SK-N-SH (cell line): ENCODE data around the gene NFASC. TPM values are rescaled to one million over a fixed set of nuclear protein-coding genes. Genes with fewer than 3 reads are reported as not detected.

Experiments
- CTCF ChIA-PET: fragments of 300-600, 350-600 bp; formaldehyde crosslinking; extraction: SDS; loops from one replicate; lab custom pipeline; 2021; lab: Yijun Ruan, JAX
- POLR2A ChIA-PET: fragments of 350-600 bp; sonication (Branson Sonifier 250); formaldehyde crosslinking; extraction: SDS; loops from one replicate; lab custom pipeline; 2020; ENCODE audit warnings: antibody characterized with exemption, inconsistent platforms; lab: Yijun Ruan, JAX
- DNase-seq: peaks from one replicate; pipeline ENCODE4 v3.0.0; 2012
- H2AFZ ChIP-seq: fragments of 200-600 bp; sonication (generic); 2 replicates; pipeline ENCODE4 v1.8.1; 2016; ENCODE audit warnings: antibody characterized with exemption, mild to moderate bottlenecking, low read depth
- H3F3A ChIP-seq: fragments of 200-600 bp; sonication (generic); replicated peaks from 2 replicates; pipeline ENCODE3; 2016; ENCODE audit warnings: antibody characterized with exemption, mild to moderate bottlenecking; ENCODE audit not compliant: insufficient read depth
- H3K27ac ChIP-seq, 2 experiments: fragments of 200-500 bp in 1 of 2; fragments of 200-600 bp in 1 of 2; sonication (Bioruptor generic) in 1 of 2; sonication (generic), shearing (Covaris generic) in 1 of 2; 2 replicates each; pipeline versions ENCODE4 v1.5.1 to v1.6.1; 2014 to 2016; ENCODE audit warnings: low read depth in 2 of 2, inconsistent platforms in 1 of 2, low read length in 1 of 2, mild to moderate bottlenecking in 1 of 2, mixed read lengths in 1 of 2
- H3K27me3 ChIP-seq: fragments of 200-600 bp; sonication (generic), shearing (Covaris generic); 2 replicates; pipeline ENCODE4 v1.6.1; 2016; ENCODE audit warnings: mixed run types; ENCODE audit not compliant: insufficient read depth
- H3K36me3 ChIP-seq, 2 experiments: fragments of 200-500 bp in 1 of 2; fragments of 200-600 bp in 1 of 2; sonication (Bioruptor generic) in 1 of 2; sonication (generic) in 1 of 2; replicated peaks in 1 of 2; 2 replicates each; pipeline versions ENCODE3 to v1.5.1; 2014 to 2016; ENCODE audit warnings: low read length in 1 of 2, mild to moderate bottlenecking in 1 of 2; ENCODE audit not compliant: insufficient read depth in 2 of 2, control insufficient read depth in 1 of 2
- H3K4me1 ChIP-seq, 2 experiments: fragments of 200-500 bp in 1 of 2; fragments of 200-600 bp in 1 of 2; sonication (Bioruptor generic) in 1 of 2; sonication (generic), shearing (Covaris generic) in 1 of 2; 2 replicates each; pipeline versions ENCODE4 v1.5.1 to v1.6.1; 2014 to 2016; ENCODE audit warnings: low read depth in 1 of 2, low read length in 1 of 2, mixed run types in 1 of 2; ENCODE audit not compliant: insufficient read depth in 2 of 2, control insufficient read depth in 1 of 2
- H3K4me2 ChIP-seq: fragments of 200-600 bp; sonication (generic), shearing (Covaris generic); 2 replicates; pipeline ENCODE4 v1.6.1; 2017; ENCODE audit warnings: mixed run types
- H3K4me3 ChIP-seq, 2 experiments: fragments of 200-500 bp in 1 of 2; fragments of 200-600 bp in 1 of 2; sonication (Bioruptor generic) in 1 of 2; sonication (generic), shearing (Covaris generic) in 1 of 2; 2 replicates each; pipeline versions ENCODE4 v1.5.1 to v1.8.1; 2014 to 2016; ENCODE audit warnings: low read depth in 2 of 2, inconsistent platforms in 1 of 2, low read length in 1 of 2, mild to moderate bottlenecking in 1 of 2, mixed read lengths in 1 of 2, moderate library complexity in 1 of 2
- H3K79me2 ChIP-seq: fragments of 200-600 bp; sonication (generic); 2 replicates; pipeline ENCODE4 v1.8.1; 2017; ENCODE audit warnings: mild to moderate bottlenecking; ENCODE audit not compliant: insufficient read depth
- H3K9ac ChIP-seq: fragments of 200-600 bp; sonication (generic); 2 replicates; pipeline ENCODE4 v1.6.1; 2017; ENCODE audit warnings: mixed run types
- H3K9me2 ChIP-seq: fragments of 200-600 bp; sonication (generic); 2 replicates; pipeline ENCODE4 v1.6.1; 2017; ENCODE audit warnings: mixed run types
- H3K9me3 ChIP-seq: fragments of 200-600 bp; sonication (generic); 2 replicates; pipeline ENCODE4 v1.6.1; 2017; ENCODE audit warnings: mixed run types, mild to moderate bottlenecking, moderate library complexity
- H4K20me1 ChIP-seq: fragments of 200-600 bp; sonication (generic); 2 replicates; pipeline ENCODE4 v1.6.1; 2017; ENCODE audit warnings: mild to moderate bottlenecking, mixed run types; ENCODE audit not compliant: insufficient read depth
- EZH2phosphoT487 ChIP-seq: fragments of 200-600 bp; sonication (generic); IDR thresholded peaks from 2 replicates; pipeline ENCODE4 v1.6.1; 2017; ENCODE audit warnings: low read depth, mixed run types, mild to moderate bottlenecking, antibody characterized with exemption, moderate library complexity, borderline replicate concordance
- FOXJ3 ChIP-seq: sonication (generic); formaldehyde crosslinking; IDR thresholded peaks from 2 replicates; pipeline ENCODE4 v1.5.1; 2020; ENCODE audit warnings: mild to moderate bottlenecking, missing genetic modification reagents
- GABPA ChIP-seq: IDR thresholded peaks from 2 replicates; pipeline ENCODE4 v1.4.0; 2012; ENCODE audit warnings: low read depth, mild to moderate bottlenecking
- MEF2A ChIP-seq: IDR thresholded peaks from 2 replicates; pipeline ENCODE4 v1.4.0; 2012; ENCODE audit warnings: low read depth, borderline replicate concordance
- NFIC ChIP-seq: IDR thresholded peaks from 2 replicates; pipeline ENCODE4 v1.4.0; 2012; ENCODE audit warnings: borderline replicate concordance
- NRF1 ChIP-seq: IDR thresholded peaks from 2 replicates; pipeline ENCODE4 v1.6.1; 2012; ENCODE audit warnings: low read depth, mild to moderate bottlenecking, low read length
- RAD21 ChIP-seq: IDR thresholded peaks from 2 replicates; pipeline ENCODE4 v1.6.1; 2012; ENCODE audit warnings: mild to moderate bottlenecking, low read length
- RXRA ChIP-seq: IDR thresholded peaks from 2 replicates; pipeline ENCODE4 v1.4.0; 2012; ENCODE audit warnings: low read depth, mild to moderate bottlenecking, borderline replicate concordance
- SMC3 ChIP-seq: IDR thresholded peaks from 2 replicates; pipeline ENCODE4 v1.6.1; 2012; ENCODE audit warnings: low read depth, low read length, improper control_type of control experiment
- TAF1 ChIP-seq: IDR thresholded peaks from 2 replicates; pipeline ENCODE4 v1.6.1; 2012; ENCODE audit warnings: low read depth, mild to moderate bottlenecking, low read length, moderate library complexity, borderline replicate concordance
- WGBS: methylation state at CpG from one replicate; pipeline ENCODE4 v1.1.6; 2017; ENCODE audit warnings: low lambda C conversion rate; 5-methylcytosine and 5-hydroxymethylcytosine counted together
- polyA plus RNA-seq, 3 experiments: library from polyadenylated mRNA; depleted of rRNA; stranded (reverse); fragments of >200 nt; gene quantifications; 2 replicates each; pipeline ENCODE4 v1.2.3, GENCODE V29; 2012
- TF ChIP-seq, protein P1 (sequence below): IDR thresholded peaks from 2 replicates; pipeline ENCODE4 v1.4.0; 2012; ENCODE audit warnings: low read depth, borderline replicate concordance
- TF ChIP-seq, protein P2 (sequence below): IDR thresholded peaks from 2 replicates; pipeline ENCODE4 v1.6.1; 2012; ENCODE audit warnings: mild to moderate bottlenecking, low read depth, low read length, moderate library complexity
- TF ChIP-seq, protein P3 (sequence below): IDR thresholded peaks from 2 replicates; pipeline ENCODE4 v1.4.0; 2012; ENCODE audit warnings: low read depth
- TF ChIP-seq, protein P4 (sequence below): fragments of 150-350 bp; IDR thresholded peaks from 2 replicates; pipeline ENCODE4 v1.6.1; 2016; ENCODE audit warnings: mild to moderate bottlenecking, low read depth, low read length

NFASC gene
- polyA plus RNA-seq, 1 of the 3 experiments (the other 2 are of a cell fraction) = 6.0 TPM

DNA sequence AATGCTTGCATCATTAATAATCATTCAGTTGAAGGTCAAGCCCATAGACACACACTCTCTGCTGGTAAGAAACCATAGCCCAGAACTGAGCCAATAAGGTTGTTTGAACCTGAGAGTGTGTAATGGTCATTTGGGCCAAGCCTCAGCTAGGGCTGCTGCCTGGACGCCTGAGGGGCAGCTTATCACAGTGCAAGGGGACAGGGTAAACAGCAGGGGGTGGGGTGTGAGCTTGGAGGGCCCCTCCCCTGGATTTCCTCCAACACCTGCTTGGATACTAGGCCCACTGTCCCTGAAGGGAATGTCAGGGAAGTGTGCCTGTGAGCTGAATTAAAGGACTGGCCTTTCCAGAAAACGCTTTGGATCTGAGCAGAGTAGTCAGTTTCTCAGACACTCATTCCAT lies 147.7 kb downstream of the NFASC start:
- H3F3A ChIP-seq = no peaks in the 10 kb centered on the region
- no peaks in the 10 kb centered on the region for H3K9me2 ChIP-seq
- H3K9ac ChIP-seq = no peak overlapping the region
- no peak overlapping the region for H3K4me3 ChIP-seq
- no peaks in the 10 kb centered on the region for H4K20me1 ChIP-seq
- H3K27me3 ChIP-seq = no peaks in the 10 kb centered on the region
- H2AFZ ChIP-seq = no peak overlapping the region
- no peak for DNase-seq
- POLR2A ChIA-PET = no interaction called here
- peaks cover 0 to 14% of the 10 kb centered on the region in 2 experiments; a peak in 3 of 4 replicates for H3K4me1 ChIP-seq
- CTCF ChIA-PET = interaction anchor here (0.9 to 6.1 kb wide), 6 partner anchors 14 to 238 kb away, joined by 3 to 49 read pairs (median 5); no protein-coding TSS in a partner anchor
- H3K79me2 ChIP-seq = no peaks in the 10 kb centered on the region
- no peaks in the 10 kb centered on the region for H3K9me3 ChIP-seq
- H3K36me3 ChIP-seq = no peaks in the 10 kb centered on the region
- TF ChIP-seq, protein P1, sequence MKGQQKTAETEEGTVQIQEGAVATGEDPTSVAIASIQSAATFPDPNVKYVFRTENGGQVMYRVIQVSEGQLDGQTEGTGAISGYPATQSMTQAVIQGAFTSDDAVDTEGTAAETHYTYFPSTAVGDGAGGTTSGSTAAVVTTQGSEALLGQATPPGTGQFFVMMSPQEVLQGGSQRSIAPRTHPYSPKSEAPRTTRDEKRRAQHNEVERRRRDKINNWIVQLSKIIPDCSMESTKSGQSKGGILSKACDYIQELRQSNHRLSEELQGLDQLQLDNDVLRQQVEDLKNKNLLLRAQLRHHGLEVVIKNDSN = no peak
- TF ChIP-seq NFIC (no peak), GABPA (no peak), MEF2A (no peak), TAF1 (no peak)
- TF ChIP-seq, protein P2, sequence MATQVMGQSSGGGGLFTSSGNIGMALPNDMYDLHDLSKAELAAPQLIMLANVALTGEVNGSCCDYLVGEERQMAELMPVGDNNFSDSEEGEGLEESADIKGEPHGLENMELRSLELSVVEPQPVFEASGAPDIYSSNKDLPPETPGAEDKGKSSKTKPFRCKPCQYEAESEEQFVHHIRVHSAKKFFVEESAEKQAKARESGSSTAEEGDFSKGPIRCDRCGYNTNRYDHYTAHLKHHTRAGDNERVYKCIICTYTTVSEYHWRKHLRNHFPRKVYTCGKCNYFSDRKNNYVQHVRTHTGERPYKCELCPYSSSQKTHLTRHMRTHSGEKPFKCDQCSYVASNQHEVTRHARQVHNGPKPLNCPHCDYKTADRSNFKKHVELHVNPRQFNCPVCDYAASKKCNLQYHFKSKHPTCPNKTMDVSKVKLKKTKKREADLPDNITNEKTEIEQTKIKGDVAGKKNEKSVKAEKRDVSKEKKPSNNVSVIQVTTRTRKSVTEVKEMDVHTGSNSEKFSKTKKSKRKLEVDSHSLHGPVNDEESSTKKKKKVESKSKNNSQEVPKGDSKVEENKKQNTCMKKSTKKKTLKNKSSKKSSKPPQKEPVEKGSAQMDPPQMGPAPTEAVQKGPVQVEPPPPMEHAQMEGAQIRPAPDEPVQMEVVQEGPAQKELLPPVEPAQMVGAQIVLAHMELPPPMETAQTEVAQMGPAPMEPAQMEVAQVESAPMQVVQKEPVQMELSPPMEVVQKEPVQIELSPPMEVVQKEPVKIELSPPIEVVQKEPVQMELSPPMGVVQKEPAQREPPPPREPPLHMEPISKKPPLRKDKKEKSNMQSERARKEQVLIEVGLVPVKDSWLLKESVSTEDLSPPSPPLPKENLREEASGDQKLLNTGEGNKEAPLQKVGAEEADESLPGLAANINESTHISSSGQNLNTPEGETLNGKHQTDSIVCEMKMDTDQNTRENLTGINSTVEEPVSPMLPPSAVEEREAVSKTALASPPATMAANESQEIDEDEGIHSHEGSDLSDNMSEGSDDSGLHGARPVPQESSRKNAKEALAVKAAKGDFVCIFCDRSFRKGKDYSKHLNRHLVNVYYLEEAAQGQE = no peak
- TF ChIP-seq, protein P3, sequence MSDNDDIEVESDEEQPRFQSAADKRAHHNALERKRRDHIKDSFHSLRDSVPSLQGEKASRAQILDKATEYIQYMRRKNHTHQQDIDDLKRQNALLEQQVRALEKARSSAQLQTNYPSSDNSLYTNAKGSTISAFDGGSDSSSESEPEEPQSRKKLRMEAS = no peak
- no peak overlapping the region for H3K4me2 ChIP-seq
- no peak overlapping the region for H3K27ac ChIP-seq
- 29% methylated on average over 2 of the region's 2 CpGs for WGBS

DNA sequence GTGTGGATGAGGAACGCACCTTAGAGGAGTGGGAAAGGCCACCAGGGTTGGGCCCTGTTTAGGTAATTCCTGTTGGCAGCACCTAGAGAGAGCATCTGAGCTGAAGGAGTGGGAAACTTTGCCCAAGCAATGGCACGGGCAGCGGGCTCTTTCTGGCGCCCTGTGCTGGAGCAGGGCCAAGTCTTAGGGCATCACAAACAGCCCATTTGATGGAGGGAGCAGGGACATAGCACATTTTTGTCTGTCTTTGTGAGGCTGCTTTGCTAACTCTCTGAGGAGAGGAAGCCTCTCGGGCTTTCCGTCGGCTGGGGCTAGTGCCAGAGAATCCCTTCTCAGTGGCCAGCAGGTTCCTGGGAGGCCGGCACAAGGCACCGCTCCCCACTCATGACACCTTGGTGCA lies 149.8 kb downstream of the NFASC start:
- Histone ChIP-seq H3K36me3 (no peaks in the 10 kb centered on the region), H3K4me3 (no peak overlapping the region), H2AFZ (no peak overlapping the region), H3K27me3 (no peaks in the 10 kb centered on the region), H3K79me2 (no peaks in the 10 kb centered on the region), H3K4me1 (no peaks in the 10 kb centered on the region; a peak in 1 of 4 replicates), H3F3A (no peaks in the 10 kb centered on the region), H3K9me3 (no peaks in the 10 kb centered on the region), H3K4me2 (no peak overlapping the region), H3K27ac (no peak overlapping the region), H3K9me2 (no peaks in the 10 kb centered on the region), H3K9ac (no peak overlapping the region), H4K20me1 (no peaks in the 10 kb centered on the region)
- ChIA-PET CTCF (interaction anchor here (1.4 to 6.1 kb wide), 3 partner anchors 31 to 121 kb away, joined by 4 to 49 read pairs (median 9); no protein-coding TSS in a partner anchor), POLR2A (no interaction called here)
- TF ChIP-seq NRF1 = no peak
- TF ChIP-seq FOXJ3 = no peak
- no peak for TF ChIP-seq SMC3
- no peak for TF ChIP-seq RAD21
- TF ChIP-seq, protein P4, sequence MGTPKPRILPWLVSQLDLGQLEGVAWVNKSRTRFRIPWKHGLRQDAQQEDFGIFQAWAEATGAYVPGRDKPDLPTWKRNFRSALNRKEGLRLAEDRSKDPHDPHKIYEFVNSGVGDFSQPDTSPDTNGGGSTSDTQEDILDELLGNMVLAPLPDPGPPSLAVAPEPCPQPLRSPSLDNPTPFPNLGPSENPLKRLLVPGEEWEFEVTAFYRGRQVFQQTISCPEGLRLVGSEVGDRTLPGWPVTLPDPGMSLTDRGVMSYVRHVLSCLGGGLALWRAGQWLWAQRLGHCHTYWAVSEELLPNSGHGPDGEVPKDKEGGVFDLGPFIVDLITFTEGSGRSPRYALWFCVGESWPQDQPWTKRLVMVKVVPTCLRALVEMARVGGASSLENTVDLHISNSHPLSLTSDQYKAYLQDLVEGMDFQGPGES = no peak
- no peak for TF ChIP-seq EZH2phosphoT487
- TF ChIP-seq RXRA = no peak
- 79% methylated on average over 9 of the region's 9 CpGs for WGBS
- no peak for DNase-seq
